ENCODE results near the gene RSBN1L. TPM values are rescaled to one million over a fixed set of nuclear protein-coding genes. Genes with fewer than 3 reads are reported as not detected.

Gene RSBN1L
- total RNA-seq, 1 experiment from 2014 or later: 10.9 TPM

GRCh38 chr7:77757589-77757988 lies 61.3 kb downstream of the RSBN1L start:
- TF ChIP-seq CTCF (IDR thresholded peaks at IDR 0.05; ENCODE audit: unreplicated experiment): no peak
- intact Hi-C loops (cut with micrococcal nuclease): no loop called here

GRCh38 chr7:77759294-77759889 lies 63.1 kb downstream of the RSBN1L start:
- Mint-ChIP-seq H3K27me3 (ENCODE audit: insufficient read depth, unreplicated experiment) (no peaks in the 10 kb centered on the region), H3K4me3 (ENCODE audit: unreplicated experiment) (no peak overlapping the region), H3K36me3 (ENCODE audit: insufficient read depth, unreplicated experiment) (no peaks in the 10 kb centered on the region), H3K27ac (ENCODE audit: low read depth, unreplicated experiment) (peak overlapping the region; percentile 13), H3K9me3 (ENCODE audit: unreplicated experiment) (no peaks in the 10 kb centered on the region), H3K4me1 (ENCODE audit: insufficient read depth, unreplicated experiment) (peaks cover 6% of the 10 kb centered on the region)
- no TSS peak for BruUV-seq (replicated peaks)
- ChIA-PET POLR2A (interaction anchor here (0.6 to 3.7 kb wide), 12 partner anchors 13 to 245 kb away, joined by 3 to 23 read pairs (median 4); partner anchors contain the start of genes PHTF2, RSBN1L and TMEM60), CTCF (interaction anchor here (0.6 to 3.7 kb wide), 47 partner anchors 9 to 347 kb away, joined by 3 to 196 read pairs (median 4); partner anchors contain the start of gene RSBN1L)
- TF ChIP-seq CTCF (IDR thresholded peaks at IDR 0.05; ENCODE audit: unreplicated experiment): peak; percentile 78
- intact Hi-C loops (cut with micrococcal nuclease): loop anchor here (1.0 kb wide), 5 partner anchors 63 to 320 kb away; partner anchors contain the start of gene RSBN1L
- DNase-seq (ENCODE audit: unreplicated experiment): peak; percentile 78

More at GRCh38 chr7:77757589-77757988, 61.3 kb downstream of the RSBN1L start:
- H3K27me3 Mint-ChIP-seq (ENCODE audit: insufficient read depth, unreplicated experiment): no peaks in the 10 kb centered on the region
- no peaks in the 10 kb centered on the region for H3K9me3 Mint-ChIP-seq (ENCODE audit: unreplicated experiment)
- peak overlapping the region; percentile 29 for H3K27ac Mint-ChIP-seq (ENCODE audit: low read depth, unreplicated experiment)
- no peak overlapping the region for H3K4me3 Mint-ChIP-seq (ENCODE audit: unreplicated experiment)
- POLR2A ChIA-PET: interaction anchor here (0.8 to 3.3 kb wide), 8 partner anchors 23 to 106 kb away, joined by 3 to 10 read pairs (median 4); partner anchors contain the start of gene RSBN1L
- CTCF ChIA-PET: interaction anchor here (0.6 to 5.9 kb wide), 15 partner anchors 8 to 453 kb away, joined by 3 to 85 read pairs (median 3); partner anchors contain the start of gene RSBN1L
- no peak for DNase-seq (ENCODE audit: unreplicated experiment)
- peaks cover 6% of the 10 kb centered on the region for H3K4me1 Mint-ChIP-seq (ENCODE audit: insufficient read depth, unreplicated experiment)
- H3K36me3 Mint-ChIP-seq (ENCODE audit: insufficient read depth, unreplicated experiment): no peaks in the 10 kb centered on the region
- no TSS peak for BruUV-seq (replicated peaks)

GRCh38 chr7:77760809-77761453 lies 64.7 kb downstream of the RSBN1L start:
- ChIA-PET POLR2A (interaction anchor here (0.6 to 3.7 kb wide), 5 partner anchors 11 to 105 kb away, joined by 3 to 23 read pairs (median 4); partner anchors contain the start of gene RSBN1L), CTCF (interaction anchor here (0.6 to 3.7 kb wide), 11 partner anchors 11 to 175 kb away, joined by 3 to 196 read pairs (median 7); partner anchors contain the start of genes PHTF2 and TMEM60)
- intact Hi-C loops (cut with micrococcal nuclease): no loop called here
- Mint-ChIP-seq H3K27me3 (ENCODE audit: insufficient read depth, unreplicated experiment) (no peaks in the 10 kb centered on the region), H3K27ac (ENCODE audit: low read depth, unreplicated experiment) (no peak overlapping the region), H3K4me3 (ENCODE audit: unreplicated experiment) (no peak overlapping the region), H3K4me1 (ENCODE audit: insufficient read depth, unreplicated experiment) (peaks cover 11% of the 10 kb centered on the region), H3K36me3 (ENCODE audit: insufficient read depth, unreplicated experiment) (peaks cover 11% of the 10 kb centered on the region), H3K9me3 (ENCODE audit: unreplicated experiment) (no peaks in the 10 kb centered on the region)
- no peak for DNase-seq (ENCODE audit: unreplicated experiment)
- no peak for TF ChIP-seq CTCF (IDR thresholded peaks at IDR 0.05; ENCODE audit: unreplicated experiment)
- BruUV-seq (replicated peaks): no TSS peak

- no TSS peak for BruUV-seq (replicated peaks)
- ChIA-PET POLR2A (interaction anchor here (0.8 kb wide), 1 partner anchor 37 kb away, joined by 3 read pairs; no protein-coding TSS in a partner anchor), CTCF (interaction anchor here (0.7 to 4.4 kb wide), 4 partner anchors 8 to 114 kb away, joined by 3 to 29 read pairs (median 6); no protein-coding TSS in a partner anchor)
- Mint-ChIP-seq H3K4me1 (ENCODE audit: insufficient read depth, unreplicated experiment) (peaks cover 6% of the 10 kb centered on the region), H3K27me3 (ENCODE audit: insufficient read depth, unreplicated experiment) (no peaks in the 10 kb centered on the region), H3K36me3 (ENCODE audit: insufficient read depth, unreplicated experiment) (peaks cover 23% of the 10 kb centered on the region), H3K4me3 (ENCODE audit: unreplicated experiment) (no peak overlapping the region), H3K9me3 (ENCODE audit: unreplicated experiment) (no peaks in the 10 kb centered on the region), H3K27ac (ENCODE audit: low read depth, unreplicated experiment) (no peak overlapping the region)
- DNase-seq (ENCODE audit: unreplicated experiment): no peak
- intact Hi-C loops (cut with micrococcal nuclease): no loop called here
- TF ChIP-seq CTCF (IDR thresholded peaks at IDR 0.05; ENCODE audit: unreplicated experiment): no peak
Observed at GRCh38 chr7:77765481-77765880, 69.2 kb downstream of the RSBN1L start.
